ENCODE results near the gene ST8SIA6. TPM values are rescaled to one million over a fixed set of nuclear protein-coding genes. Genes with fewer than 3 reads are reported as not detected.

Gene ST8SIA6
- total and polyA plus RNA-seq, 2 of the 8 experiments (the other 6 are each of a cell fraction or from before 2014, with no cell fraction given), result 0.70 to 1.1 TPM

DNA sequence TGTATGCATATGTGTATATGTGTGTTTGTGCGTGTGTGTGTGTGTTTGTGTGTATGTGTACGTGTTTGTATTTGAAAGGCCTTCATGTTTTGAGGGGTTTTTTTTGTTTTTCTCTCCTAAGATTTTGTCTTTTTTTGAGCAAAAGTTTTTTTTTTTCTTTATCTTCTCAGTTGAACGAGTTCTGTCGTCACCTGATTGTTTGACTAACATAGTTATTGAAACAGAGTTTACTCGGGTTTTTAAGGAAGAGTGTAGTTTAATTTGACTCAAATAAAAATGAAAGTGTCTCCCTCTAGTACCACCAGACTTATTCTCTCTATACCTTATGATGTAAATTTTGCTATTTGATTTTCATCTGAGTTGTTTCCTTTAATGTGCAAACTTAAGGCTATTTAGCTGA lies 73.5 kb downstream of the ST8SIA6 start:
- Histone ChIP-seq H3K9me3 (ENCODE audit: insufficient read depth in 2 of 2, low read depth in 1 of 2, low read length in 1 of 2) (no peaks in the 10 kb centered on the region), H3K4me2 (ENCODE audit: insufficient read depth in 1 of 2, low read depth in 2 of 2, low read length in 2 of 2) (0 out of 4 replicates have a peak overlapping the region, but pooled peaks of 1 of the 2 experiments have one; percentile 32), H2AK5ac (ENCODE audit: low read depth, low read length) (no peak overlapping the region), H3K14ac (ENCODE audit: insufficient read length) (no peak overlapping the region), H2BK120ac (replicated peaks; ENCODE audit: low read depth, low read length) (no peak overlapping the region), H4K20me1 (replicated peaks in 1 of 2; ENCODE audit: control insufficient read depth in 1 of 2, insufficient read depth in 2 of 2, low read length in 2 of 2) (no peaks in the 10 kb centered on the region), H3K4me1 (replicated peaks in 1 of 4; ENCODE audit: control insufficient read depth in 3 of 4, insufficient read depth in 4 of 4, low read length in 3 of 4) (peaks cover 0 to 7% (median 2%) of the 10 kb centered on the region in 4 experiments; a peak in 3 of 7 replicates), H4K5ac (ENCODE audit: insufficient read length, low read depth, low read length) (no peak overlapping the region), H2BK12ac (ENCODE audit: low read depth, low read length) (peak overlapping the region; percentile 84; the same call in 1 of the 2 replicates), H3K23ac (ENCODE audit: insufficient read length) (no peak overlapping the region), H3K9ac (replicated peaks in 1 of 4; ENCODE audit: extremely low read depth in 1 of 4, low read depth in 3 of 4, low read length in 3 of 4) (no peak overlapping the region), H4K91ac (replicated peaks; ENCODE audit: insufficient read length, low read length) (no peak overlapping the region), H3K18ac (ENCODE audit: extremely low read depth, low read length) (no peak overlapping the region), H3K4me3 (ENCODE audit: extremely low read depth in 1 of 4, insufficient read depth in 2 of 4, low read depth in 3 of 4, low read length in 4 of 4) (no peak overlapping the region), H3K27me3 (replicated peaks in 1 of 4; ENCODE audit: control insufficient read depth in 3 of 4, extremely low read depth in 1 of 4, insufficient read depth in 3 of 4, low read length in 3 of 4) (no peaks in the 10 kb centered on the region), H4K8ac (ENCODE audit: extremely low read depth, insufficient read depth, low read length) (no peak overlapping the region), H3K4ac (replicated peaks; ENCODE audit: insufficient read length, low read depth, low read length) (no peak overlapping the region), H2BK15ac (ENCODE audit: low read length) (no peak overlapping the region), H2AFZ (ENCODE audit: low read length) (no peak overlapping the region), H2BK20ac (ENCODE audit: low read length) (no peak overlapping the region), H2BK5ac (ENCODE audit: low read depth, low read length) (peak overlapping the region; percentile 66; the same call in 1 of the 2 replicates), H3K36me3 (ENCODE audit: control insufficient read depth in 2 of 4, insufficient read depth in 4 of 4, low read length in 3 of 4) (no peaks in the 10 kb centered on the region), H3K56ac (replicated peaks; ENCODE audit: insufficient read length, low read depth, low read length) (no peak overlapping the region), H3K79me1 (ENCODE audit: low read depth, low read length) (no peaks in the 10 kb centered on the region), H3K79me2 (ENCODE audit: control insufficient read depth in 1 of 2, insufficient read depth in 2 of 2, low read length in 2 of 2) (no peaks in the 10 kb centered on the region), H3K27ac (ENCODE audit: low read depth, low read length) (no peak overlapping the region), H3K23me2 (ENCODE audit: low read depth, low read length) (peaks cover 3% of the 10 kb centered on the region)
- DNase-seq (ENCODE audit: low read depth in 1 of 2, low spot score in 2 of 2) (no peak), FAIRE-seq (peak; percentile 82)
- ChIA-PET CTCF (ENCODE audit: partially characterized antibody) (interaction anchor here (1.1 to 7.4 kb wide), 5 partner anchors 15 to 54 kb away, joined by 3 to 93 read pairs (median 7); no protein-coding TSS in a partner anchor), POLR2A (ENCODE audit: partially characterized antibody) (no interaction called here)
- 79% methylated on average over 5 of the region's 5 CpGs; no CpG with 5 or more reads in 1 of the 2 experiments for WGBS, 2 experiments (ENCODE audit: extremely low coverage in 1 of 2, insufficient coverage in 1 of 2, insufficient read length in 1 of 2, insufficient replicate concordance in 2 of 2, low coverage in 1 of 2, low lambda C conversion rate in 2 of 2, missing lambda C conversion rate in 1 of 2)
- TF ChIP-seq SP4 (IDR thresholded peaks at IDR 0.05; ENCODE audit: low read length) (no peak), EGR1 (IDR thresholded peaks at IDR 0.05; ENCODE audit: borderline replicate concordance, low read depth, low read length) (no peak), KDM4A (IDR thresholded peaks at IDR 0.05; ENCODE audit: low read depth, low read length, severe bottlenecking) (no peak), RNF2 (IDR thresholded peaks at IDR 0.05; ENCODE audit: borderline replicate concordance, low read depth, low read length, missing control alignments, poor library complexity, severe bottlenecking) (no peak)
- TF ChIP-seq, protein P1, sequence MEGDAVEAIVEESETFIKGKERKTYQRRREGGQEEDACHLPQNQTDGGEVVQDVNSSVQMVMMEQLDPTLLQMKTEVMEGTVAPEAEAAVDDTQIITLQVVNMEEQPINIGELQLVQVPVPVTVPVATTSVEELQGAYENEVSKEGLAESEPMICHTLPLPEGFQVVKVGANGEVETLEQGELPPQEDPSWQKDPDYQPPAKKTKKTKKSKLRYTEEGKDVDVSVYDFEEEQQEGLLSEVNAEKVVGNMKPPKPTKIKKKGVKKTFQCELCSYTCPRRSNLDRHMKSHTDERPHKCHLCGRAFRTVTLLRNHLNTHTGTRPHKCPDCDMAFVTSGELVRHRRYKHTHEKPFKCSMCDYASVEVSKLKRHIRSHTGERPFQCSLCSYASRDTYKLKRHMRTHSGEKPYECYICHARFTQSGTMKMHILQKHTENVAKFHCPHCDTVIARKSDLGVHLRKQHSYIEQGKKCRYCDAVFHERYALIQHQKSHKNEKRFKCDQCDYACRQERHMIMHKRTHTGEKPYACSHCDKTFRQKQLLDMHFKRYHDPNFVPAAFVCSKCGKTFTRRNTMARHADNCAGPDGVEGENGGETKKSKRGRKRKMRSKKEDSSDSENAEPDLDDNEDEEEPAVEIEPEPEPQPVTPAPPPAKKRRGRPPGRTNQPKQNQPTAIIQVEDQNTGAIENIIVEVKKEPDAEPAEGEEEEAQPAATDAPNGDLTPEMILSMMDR (IDR thresholded peaks at IDR 0.05; ENCODE audit: control extremely low read depth in 1 of 3, insufficient read depth in 1 of 3, low read depth in 1 of 3, low read length in 3 of 3), result no peak

Measured in H1 (cell line).